ENCODE measurements around the gene GRID2.

GRCh38 chr4:92830771-92831170 is 527.0 kb downstream of the GRID2 start:
- TF ChIP-seq POLR2AphosphoS5 (IDR thresholded peaks at IDR 0.05; ENCODE audit: low read length) (no peak), CHD1 (IDR thresholded peaks at IDR 0.05; ENCODE audit: low read depth, low read length) (no peak), NRF1 (conservative IDR thresholded peaks at IDR 0.05; ENCODE audit: low read depth, low read length) (no peak), JUND (IDR thresholded peaks at IDR 0.05; ENCODE audit: low read depth, low read length) (no peak), YBX1 (IDR thresholded peaks at IDR 0.05) (no peak), EZH2 (IDR thresholded peaks at IDR 0.05; ENCODE audit: borderline replicate concordance, control insufficient read depth, low read depth, low read length) (no peak), NKRF (conservative IDR thresholded peaks at IDR 0.05) (no peak)

All from GM12878 (cell line).